Gastrocnemius medialis (tissue), 4 donors: Measurements from ENCODE around the gene PPM1G.

Experiments used
- POLR2A ChIP-seq, 2 donors: fragments of 450-650 bp; IDR thresholded peaks; one replicate each; pipeline ENCODE4 v1.6.1; 2017; ENCODE audit warnings: antibody characterized with exemption in 2 of 2, mild to moderate bottlenecking in 2 of 2, moderate library complexity in 2 of 2
- TF ChIP-seq, protein P1 (sequence below), 5 experiments: fragments of 450-650 bp in 3 of 5; fragments of 200-600 bp in 2 of 5; sonication (generic) in 2 of 5; IDR thresholded peaks in 4 of 5; conservative IDR thresholded peaks in 1 of 5; 1 replicate in 4 of 5; 2 replicates in 1 of 5; pipeline ENCODE4 v1.5.1; 2016 to 2019; ENCODE audit warnings: antibody characterized with exemption in 5 of 5, mild to moderate bottlenecking in 3 of 5, moderate library complexity in 3 of 5

DNA sequence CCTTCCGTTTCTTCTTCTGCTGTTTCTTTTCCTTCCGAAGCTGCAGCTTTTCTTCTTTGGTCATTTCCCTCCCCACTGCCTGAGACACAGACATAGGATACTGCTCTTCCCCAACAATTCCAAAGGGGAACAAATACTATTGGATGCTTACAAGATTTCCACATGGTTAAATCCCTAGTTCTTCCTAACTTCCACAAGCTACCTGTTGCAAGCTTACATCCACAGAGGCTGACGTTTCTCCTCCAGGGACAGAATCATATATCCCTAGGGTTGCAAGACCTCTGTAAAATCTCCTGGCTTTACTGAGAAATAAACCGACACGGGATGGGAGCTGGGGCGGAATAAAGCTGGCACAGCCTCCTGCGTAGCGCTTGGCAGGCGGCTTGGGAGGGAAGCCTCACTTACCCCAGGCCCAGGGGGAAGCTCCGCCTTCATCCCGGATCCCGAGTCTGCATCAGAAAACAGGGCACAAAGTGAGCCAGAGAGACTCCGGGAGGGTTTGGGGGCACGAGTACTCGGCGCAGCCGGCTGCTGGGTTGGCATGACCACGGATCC lies 39.8 kb downstream of the PPM1G start:
- TF ChIP-seq, protein P1, sequence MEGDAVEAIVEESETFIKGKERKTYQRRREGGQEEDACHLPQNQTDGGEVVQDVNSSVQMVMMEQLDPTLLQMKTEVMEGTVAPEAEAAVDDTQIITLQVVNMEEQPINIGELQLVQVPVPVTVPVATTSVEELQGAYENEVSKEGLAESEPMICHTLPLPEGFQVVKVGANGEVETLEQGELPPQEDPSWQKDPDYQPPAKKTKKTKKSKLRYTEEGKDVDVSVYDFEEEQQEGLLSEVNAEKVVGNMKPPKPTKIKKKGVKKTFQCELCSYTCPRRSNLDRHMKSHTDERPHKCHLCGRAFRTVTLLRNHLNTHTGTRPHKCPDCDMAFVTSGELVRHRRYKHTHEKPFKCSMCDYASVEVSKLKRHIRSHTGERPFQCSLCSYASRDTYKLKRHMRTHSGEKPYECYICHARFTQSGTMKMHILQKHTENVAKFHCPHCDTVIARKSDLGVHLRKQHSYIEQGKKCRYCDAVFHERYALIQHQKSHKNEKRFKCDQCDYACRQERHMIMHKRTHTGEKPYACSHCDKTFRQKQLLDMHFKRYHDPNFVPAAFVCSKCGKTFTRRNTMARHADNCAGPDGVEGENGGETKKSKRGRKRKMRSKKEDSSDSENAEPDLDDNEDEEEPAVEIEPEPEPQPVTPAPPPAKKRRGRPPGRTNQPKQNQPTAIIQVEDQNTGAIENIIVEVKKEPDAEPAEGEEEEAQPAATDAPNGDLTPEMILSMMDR (IDR thresholded peaks at IDR 0.05 in 4 of 5, conservative IDR thresholded peaks at IDR 0.05 in 1 of 5) = no peak
- no peak for TF ChIP-seq POLR2A (IDR thresholded peaks at IDR 0.05)
